Neural progenitor cell (in vitro differentiated cells): ENCODE data around the gene MACROH2A1.

Source experiments
- CTCF ChIP-seq: fragments of 200-600 bp; sonication (generic); IDR thresholded peaks from 2 replicates; pipeline ENCODE4 v1.5.1; 2017; ENCODE audit warnings: antibody characterized with exemption, mild to moderate bottlenecking
- EZH2phosphoT487 ChIP-seq: fragments of 200-600 bp; sonication (generic); IDR thresholded peaks from 2 replicates; pipeline ENCODE4 v1.6.1; 2017; ENCODE audit warnings: antibody characterized with exemption

DNA sequence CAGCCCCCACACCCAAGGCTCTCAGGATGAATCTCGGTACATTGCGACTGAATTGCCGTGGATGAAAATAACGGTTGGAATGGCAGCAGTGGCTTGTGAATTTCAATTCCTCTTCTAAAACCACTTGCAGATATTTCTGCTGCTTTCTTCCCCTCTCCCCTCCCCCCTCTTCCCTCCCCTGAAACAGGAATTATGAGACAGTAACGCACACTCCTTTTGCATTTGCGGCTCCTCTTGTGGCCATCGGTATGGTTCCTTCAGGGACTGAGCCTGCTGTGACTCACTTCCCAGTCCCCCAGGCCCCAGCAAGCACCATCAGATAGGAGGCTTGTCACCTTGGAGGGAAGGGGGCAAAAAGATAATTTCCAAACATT, 38.4 kb upstream of the MACROH2A1 start:
- no peak for TF ChIP-seq CTCF
- no peak for TF ChIP-seq EZH2phosphoT487
